GM08714 (cell line): ENCODE results near the gene BARD1.

Experiments used
- H3K4me3 ChIP-seq: fragments of 200-500 bp; sonication (Bioruptor generic); 2 replicates; pipeline ENCODE4 v1.5.1; 2014; ENCODE audit warnings: mild to moderate bottlenecking, low read length, inconsistent platforms
- ZNF274 ChIP-seq: IDR thresholded peaks from 2 replicates; pipeline ENCODE4 v1.6.1; 2012; ENCODE audit warnings: mild to moderate bottlenecking, low read depth, low read length

Gene BARD1

DNA sequence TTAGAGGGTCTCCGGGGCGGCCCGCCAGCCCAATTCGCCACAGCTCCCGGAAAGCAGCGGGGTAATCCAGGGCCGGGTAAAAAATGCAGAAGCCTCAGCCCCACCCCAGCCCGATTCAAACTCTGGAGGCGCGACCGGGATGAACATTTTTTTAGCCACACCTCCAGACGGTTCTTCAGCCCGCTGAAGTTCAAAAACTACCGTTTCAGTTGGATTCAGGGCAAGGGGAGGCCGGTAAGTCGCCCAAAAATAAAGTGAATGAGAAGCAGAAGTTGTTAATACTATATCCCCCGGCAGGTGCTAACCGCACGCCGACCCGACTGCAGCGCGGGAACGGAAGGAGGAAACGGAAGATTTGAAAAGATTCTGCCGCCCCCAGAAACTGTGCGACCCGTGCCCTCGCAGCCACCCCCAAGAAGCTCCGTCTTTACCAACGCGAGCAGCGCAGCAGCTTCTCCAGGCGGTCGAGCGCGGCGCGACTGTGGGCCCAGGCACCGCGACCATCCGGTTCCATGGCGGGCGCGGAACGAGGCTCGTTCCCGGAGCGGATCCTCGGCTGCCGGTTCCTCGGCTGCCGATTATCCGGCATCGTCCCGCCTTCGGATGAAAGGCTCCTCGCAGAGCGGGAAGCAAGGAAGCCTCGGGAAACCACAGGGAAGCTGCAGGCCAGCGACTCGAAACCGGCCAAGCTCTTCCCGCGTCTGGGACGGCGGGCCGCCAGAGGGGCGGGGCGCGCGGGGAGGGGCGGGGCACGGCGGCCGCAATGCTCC, at the start of gene BARD1:
BARD1 (minus strand) TSS at position 703 of the 770 bp plus-strand sequence; CDS start at position 589, 114 bp downstream.
- peak within 1 kb of the TSS; percentile 95 for H3K4me3 ChIP-seq
- no peak for TF ChIP-seq ZNF274

- no peak overlapping the region for H3K4me3 ChIP-seq
- TF ChIP-seq ZNF274: no peak
These were observed 46.7 kb upstream of the BARD1 start for GRCh38 chr2:214856137-214856536.

DNA sequence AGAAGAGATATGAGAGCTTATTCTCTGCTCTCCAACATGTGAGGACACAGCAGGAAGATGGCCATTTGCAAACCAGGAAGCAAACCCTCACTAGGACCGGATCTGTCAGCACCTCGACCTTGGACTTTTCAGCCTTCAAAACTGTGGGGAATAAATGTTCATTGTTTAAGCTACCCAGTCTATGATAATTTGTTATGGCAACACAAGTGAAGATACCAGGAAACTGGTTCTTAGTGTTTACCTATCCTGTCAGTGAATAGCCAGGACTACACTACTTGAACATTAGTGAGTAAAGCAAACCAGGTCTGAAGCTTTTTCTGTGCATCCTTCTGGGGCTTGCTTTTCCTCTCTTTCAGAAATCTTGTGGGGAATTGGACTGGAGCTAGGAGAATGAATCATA, 44.4 kb upstream of the BARD1 start:
- H3K4me3 ChIP-seq: no peak overlapping the region
- no peak for TF ChIP-seq ZNF274

DNA sequence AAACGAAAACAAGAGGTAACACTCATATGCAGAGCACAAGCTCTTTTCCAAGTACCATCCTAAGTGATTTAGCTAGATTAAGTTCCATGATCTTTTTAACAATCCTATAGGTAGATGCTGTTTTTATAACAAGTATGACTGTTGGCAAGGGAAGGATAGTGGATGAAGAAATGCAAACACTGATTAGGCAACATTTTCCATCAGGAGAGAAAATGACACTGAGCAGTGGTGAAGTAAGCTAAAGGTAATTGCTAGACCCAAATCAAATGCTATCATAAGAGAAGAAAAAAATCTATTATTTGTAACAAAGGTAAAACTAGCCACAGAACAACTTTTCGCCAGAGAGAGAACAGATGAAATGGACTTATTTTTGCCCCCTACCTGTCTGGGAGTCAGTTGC, 34.3 kb upstream of the BARD1 start:
- no peak for TF ChIP-seq ZNF274
- H3K4me3 ChIP-seq: no peak overlapping the region

- no peak overlapping the region for H3K4me3 ChIP-seq
- no peak for TF ChIP-seq ZNF274
These were observed 30.0 kb upstream of the BARD1 start for GRCh38 chr2:214839464-214839863.

DNA sequence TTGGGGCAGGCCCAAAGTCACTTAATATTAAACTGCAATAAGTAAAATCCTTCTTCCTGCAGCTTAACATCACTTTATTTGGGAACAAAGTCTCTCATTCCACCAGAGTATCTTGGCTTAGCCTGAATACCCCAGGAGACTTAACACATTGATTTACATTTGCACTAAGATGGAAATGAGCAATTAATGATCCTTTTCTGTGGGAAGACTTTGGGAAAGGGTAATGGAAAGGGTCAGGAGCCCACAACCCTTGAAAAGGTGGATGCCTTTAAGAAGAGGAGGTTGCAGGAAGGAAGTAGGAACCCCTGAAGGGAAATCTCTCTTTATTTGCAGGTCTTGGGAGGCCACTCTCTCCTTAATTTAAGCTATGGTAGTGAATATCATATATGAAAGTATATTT, 28.0 kb upstream of the BARD1 start:
- no peak overlapping the region for H3K4me3 ChIP-seq
- no peak for TF ChIP-seq ZNF274

GRCh38 chr2:214836568-214836967, 27.1 kb upstream of the BARD1 start:
- no peak overlapping the region for H3K4me3 ChIP-seq
- TF ChIP-seq ZNF274: no peak

GRCh38 chr2:214830794-214831346, 21.4 kb upstream of the BARD1 start:
- no peak for TF ChIP-seq ZNF274
- H3K4me3 ChIP-seq: no peak overlapping the region

DNA sequence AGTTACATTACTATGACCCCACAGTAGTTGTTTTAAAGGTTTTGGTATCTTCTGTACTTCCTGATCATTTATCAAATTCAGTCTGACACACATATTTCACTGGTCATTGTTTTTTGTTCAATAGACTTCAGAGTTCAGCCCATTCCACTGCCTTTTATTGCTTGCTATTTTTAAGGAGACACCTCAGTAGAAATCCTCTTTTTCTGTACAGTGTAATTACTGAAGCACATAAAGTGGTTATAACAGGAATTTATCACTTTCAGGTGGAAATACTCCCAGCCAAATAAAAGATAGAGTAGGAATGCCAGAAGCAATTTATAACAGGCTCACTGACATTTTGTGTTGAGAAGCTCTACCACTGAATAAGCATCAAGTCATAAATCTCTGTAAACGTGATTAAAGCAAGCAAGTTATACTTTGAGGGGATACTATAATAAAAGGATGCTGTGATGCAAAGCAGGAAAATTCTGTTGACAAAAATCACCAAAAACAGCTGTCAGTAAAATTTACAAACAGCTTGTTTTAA, 6.6 kb upstream of the BARD1 start:
- no peak for TF ChIP-seq ZNF274

DNA sequence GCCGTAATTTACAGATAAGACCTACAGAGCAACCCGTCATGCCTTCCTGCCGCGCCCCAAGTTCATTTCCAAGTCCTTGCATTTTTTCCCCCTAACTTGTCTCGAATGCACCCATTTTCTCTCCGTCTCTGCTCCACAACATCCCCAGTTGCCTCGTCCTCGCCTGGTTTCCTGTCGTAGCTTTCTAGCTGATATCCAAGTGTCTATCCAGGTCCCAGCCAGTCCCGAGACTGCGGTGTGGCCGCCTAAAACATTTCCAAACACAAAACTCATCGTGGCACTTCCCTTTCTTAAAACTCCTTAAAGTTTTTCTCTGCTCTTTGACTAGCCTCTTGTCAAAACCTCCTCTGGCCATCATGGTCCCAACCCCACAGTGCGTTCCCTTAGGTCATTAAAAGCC, 1.2 kb upstream of the BARD1 start:
- peak overlapping the region; percentile 95 for H3K4me3 ChIP-seq
- TF ChIP-seq ZNF274: no peak

More for the DNA sequence above, 6.6 kb upstream of the BARD1 start:
- no peak overlapping the region for H3K4me3 ChIP-seq

DNA sequence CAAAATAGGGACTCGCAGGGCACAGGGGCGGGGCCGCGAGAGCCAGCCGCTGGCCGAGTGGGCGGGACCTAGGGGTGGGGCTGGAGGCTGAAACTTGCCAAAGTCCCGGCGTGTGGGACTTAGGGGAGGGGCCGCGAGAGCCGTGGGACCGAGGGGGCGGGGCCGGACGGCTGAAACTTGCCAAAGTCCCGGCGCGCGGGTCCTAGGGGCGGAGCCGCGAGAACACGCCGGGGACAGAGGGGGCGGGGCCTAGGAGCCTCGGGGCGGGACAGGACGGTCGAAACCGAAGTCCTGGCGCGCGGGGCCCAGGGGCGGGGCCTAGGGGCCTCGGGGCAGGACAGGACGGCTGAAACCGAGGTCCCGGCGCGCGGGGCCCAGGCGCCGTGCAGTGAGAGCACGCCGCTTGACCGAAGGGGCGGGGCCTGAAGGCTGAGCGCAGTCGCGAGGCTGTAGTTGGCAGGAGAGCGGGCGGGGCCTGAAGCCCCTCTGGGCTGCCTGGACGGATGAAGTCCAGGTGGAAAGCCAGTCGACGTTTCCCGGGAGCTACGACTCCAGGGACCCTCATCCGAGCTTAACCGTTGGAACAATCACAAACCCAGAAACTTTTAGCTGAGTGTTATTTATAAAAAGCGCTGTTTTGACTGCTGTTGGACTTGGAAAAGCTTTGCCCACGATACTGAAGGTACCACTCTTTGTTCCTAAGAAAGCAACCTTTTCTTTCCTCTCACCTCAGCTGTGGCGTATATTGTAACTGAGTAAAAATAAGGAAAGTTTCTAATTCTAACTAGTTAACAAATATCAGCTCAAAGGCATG, 475 bp upstream of the BARD1 start:
- TF ChIP-seq ZNF274: no peak

GRCh38 chr2:214807653-214808052, 1.8 kb downstream of the BARD1 start:
- peak overlapping the region; percentile 86 for H3K4me3 ChIP-seq
- TF ChIP-seq ZNF274: no peak

More for the DNA sequence above, 475 bp upstream of the BARD1 start:
- peak overlapping the region; percentile 95 for H3K4me3 ChIP-seq

- no peak overlapping the region for H3K4me3 ChIP-seq
- TF ChIP-seq ZNF274: no peak
These were observed 7.6 kb downstream of the BARD1 start for GRCh38 chr2:214801768-214802397.

DNA sequence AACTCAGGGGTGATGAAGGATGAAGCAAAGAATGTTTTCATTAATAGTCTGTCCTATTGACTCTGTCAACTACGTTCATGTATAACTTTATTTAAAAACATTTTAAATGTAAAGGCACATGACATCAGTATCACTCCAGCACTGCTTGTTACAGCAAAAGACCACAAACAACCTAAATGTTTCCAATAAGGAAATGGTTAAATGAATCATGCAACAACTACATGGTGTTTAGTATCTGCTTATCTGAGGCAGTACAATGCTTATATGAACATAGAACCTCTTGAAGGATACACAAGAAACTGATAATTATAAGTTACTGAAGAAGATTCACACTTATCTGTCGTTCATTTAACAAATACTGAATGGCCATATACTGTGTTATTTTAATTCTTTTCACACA, 8.4 kb downstream of the BARD1 start:
- no peak for TF ChIP-seq ZNF274
- H3K4me3 ChIP-seq: no peak overlapping the region
